Measurements from ENCODE around the gene KYAT1.

The KYAT1 gene

DNA sequence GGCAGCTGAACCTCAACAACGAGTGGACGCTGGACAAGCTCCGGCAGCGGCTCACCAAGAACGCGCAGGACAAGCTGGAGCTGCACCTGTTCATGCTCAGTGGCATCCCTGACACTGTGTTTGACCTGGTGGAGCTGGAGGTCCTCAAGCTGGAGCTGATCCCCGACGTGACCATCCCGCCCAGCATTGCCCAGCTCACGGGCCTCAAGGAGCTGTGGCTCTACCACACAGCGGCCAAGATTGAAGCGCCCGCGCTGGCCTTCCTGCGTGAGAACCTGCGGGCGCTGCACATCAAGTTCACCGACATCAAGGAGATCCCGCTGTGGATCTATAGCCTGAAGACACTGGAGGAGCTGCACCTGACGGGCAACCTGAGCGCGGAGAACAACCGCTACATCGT lies 26.6 kb upstream of the KYAT1 start:
- DNase-seq (ENCODE audit: low read depth in 2 of 2) = no peak

DNA sequence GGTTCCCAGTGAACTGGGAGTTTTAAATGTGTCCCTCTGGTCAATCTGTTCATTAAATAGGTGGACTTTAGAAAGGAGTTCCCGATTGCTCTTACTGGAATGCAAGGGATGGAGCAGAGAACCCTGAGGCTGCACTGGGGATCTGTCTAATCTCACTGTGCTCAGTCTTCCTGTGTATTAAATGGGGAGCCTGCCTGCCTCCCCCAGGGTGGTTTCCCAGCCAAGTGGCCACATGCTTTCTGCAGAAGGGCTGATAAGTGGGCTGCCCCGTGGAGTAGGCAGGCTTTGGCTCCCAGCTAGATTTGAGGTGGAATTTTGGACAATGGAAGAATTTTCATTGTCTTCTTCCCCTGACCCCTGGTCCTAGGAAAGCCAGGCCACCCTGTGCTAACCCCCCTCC lies 25.0 kb upstream of the KYAT1 start:
- no peak for DNase-seq (ENCODE audit: low read depth in 2 of 2)

DNA sequence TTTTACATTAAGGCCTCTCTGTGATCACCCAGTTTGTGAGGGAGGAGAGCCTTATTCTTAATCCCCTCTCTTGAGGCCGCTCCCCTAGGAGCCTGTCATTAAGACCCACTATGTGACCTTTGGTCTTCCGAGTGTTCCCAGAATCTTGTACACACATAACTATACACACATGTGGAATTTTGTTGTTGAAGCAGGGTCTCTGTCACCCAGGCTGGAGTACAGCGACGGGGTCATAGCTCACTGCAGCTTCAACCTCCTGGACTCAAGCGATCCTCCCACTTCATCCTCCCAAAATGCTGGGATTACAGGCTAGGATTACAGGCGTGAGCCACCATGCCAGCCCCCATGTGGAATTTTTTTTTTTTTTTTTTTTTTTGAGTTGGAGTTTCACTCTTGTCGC lies 24.2 kb upstream of the KYAT1 start:
- DNase-seq (ENCODE audit: low read depth in 2 of 2) = no peak

DNA sequence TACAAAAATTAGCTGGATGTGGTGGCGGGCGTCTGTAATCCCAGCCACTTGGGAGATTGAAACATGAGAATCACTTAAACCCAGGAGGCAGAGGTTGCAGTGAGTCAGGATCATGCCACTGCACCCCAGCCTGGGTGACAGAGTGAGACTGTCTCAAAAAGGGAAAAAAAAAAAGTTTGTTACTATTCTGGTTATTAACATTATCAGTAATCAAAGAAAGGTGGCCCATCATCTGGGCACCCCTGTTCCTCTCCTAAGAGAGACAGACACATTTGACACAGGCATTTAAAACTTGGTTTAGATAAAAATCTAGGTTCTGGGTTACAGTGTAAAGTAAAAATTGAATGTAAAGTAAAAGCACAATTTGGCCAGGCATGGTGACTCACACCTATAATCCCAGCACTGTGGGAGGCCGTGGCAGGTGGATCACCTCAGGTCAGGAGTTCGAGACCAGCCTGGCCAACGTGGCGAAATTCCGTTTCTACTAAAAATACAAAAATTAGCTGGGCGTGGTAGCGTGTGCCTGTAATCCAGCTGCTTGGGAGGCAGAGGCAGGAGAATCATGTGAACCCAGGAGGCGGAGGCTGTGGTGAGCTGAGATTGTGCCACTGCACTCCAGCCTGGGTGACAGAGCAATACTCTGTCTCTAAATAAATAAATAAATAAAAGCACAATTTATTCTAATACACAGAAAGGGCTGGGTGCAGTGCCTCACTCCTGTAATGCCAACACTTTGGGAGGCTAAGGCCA lies 22.3 kb upstream of the KYAT1 start:
- DNase-seq (ENCODE audit: low read depth in 2 of 2) = no peak

DNA sequence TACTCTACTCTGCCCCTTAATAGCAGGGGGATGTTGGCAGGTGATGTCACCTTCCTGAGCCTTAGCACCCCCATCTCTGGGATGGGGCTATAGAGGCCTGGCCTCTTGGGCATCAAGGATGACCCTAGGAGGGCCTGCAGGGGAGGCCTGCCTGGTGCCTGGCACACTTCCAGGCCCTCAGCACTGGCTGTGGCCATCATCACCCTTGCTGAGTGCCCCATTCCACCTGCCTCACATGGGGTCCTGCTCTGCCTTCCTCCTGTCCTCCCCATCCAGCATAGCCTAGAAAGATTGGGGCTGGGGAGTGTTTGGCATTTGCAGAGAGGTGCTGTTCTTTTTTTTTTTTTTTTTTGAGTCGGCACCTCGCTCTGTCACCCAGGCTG lies 21.3 kb upstream of the KYAT1 start:
- no peak for DNase-seq (ENCODE audit: low read depth in 2 of 2)

DNA sequence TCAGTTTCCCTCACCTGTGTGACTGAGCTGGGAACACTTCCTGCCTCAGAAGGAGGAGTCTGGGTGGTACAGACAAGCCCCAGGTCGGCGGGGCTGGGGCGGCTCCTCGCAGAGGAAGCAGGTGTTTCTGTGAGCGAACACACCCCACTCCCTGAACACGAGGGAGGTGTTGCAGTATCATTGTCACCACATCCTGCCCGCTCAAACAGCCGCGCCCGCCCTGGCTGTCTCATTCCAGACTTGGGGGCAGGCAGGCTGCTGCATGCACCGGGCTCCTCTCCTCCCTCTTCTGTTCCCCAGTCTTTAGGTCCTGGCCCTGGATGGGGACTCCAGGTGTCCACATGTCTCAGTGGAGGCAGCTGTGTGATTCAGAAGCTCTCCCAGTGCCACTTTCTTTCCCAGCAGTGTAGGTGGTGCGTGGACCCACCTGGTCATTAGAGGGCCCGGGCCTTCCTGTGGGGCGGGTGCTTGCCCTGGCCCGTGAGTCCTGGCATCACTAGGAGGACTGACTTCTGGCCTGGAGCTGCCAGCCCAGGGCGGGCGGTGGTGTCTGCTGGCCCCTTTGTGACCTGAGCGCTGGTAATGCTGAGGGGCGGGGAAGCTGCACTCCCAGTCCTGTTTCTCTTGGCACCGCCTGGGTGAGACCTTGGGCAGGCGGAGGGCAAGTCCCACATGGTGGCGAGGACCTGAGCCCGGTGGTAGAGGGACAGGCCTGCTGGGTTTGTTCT lies 20.8 kb upstream of the KYAT1 start:
- peak; percentile 71 to 77 for DNase-seq (ENCODE audit: low read depth in 2 of 2)

DNA sequence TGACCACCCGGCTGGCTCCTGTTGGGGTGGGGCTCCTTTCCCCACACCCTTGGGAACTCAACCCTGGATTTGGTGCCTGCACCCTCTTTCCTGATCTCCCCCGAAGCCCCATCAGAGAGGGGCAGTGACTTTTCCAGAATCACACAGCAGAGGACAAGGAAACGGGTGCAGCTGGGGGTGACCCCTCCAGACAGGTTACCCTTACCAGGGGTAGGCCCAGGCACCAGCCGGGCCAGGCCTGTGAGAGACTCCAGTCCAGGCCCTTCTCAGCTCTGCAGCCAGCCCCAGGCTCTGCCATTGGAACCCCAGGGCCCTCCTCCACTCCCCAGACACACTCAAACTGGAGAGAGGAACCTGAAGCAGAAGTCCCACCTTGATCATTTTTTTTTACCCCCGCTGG lies 20.1 kb upstream of the KYAT1 start:
- no peak for DNase-seq (ENCODE audit: low read depth in 2 of 2)

DNA sequence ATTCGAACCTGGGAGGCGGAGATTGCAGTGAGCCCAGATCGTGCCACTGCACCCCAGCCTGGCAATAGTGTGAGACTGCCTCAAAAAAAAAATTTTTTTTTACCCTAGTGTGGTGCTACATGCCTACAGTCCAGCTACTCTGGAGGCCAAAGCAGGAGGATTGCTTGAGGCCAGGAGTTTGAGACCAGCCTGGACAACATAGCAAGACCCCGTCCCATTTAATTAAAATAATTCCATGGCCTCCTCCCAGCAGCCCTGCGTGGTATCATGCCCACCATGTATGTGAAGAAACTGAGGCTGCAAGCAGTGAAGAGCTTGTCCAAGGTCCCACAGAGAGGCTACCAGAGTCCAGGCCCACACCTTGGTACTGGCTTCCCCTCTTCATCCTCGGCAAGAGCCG lies 19.6 kb upstream of the KYAT1 start:
- no peak for DNase-seq (ENCODE audit: low read depth in 2 of 2)

DNA sequence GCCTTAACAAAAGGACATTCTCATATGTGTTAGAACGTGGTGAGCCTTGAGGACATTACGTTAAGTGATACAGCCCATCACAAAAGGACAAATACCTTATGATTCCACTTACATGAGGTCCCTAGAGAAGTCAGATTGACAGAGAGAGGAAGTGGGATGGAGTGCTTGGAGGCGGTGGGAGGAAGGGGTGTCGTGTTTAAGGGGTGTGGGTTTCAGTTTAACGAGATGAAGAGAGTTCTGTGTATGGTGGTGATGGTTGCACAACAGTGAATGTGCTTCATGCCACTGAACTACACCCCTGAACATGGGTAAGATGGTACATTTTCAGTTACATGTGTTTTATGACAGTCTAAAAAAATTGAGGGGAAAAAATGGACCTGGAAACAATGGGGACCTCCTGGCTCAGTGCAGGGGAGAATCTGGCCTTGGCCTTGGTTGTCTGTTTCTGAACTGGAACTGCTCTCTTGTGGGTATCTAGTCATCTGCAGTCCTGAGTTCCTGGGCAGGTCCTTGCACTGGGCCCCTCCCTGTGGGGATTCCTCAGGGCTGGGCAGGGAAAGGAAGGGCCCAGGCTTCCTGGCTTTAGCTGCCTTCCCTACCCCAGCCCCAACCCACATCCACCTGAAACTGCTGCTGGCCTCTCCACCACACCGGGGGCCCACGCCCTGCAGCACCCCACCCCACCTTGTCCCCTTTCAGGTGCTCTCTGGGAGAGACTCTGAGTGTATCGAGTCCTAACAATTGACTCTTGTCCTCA lies 18.0 kb upstream of the KYAT1 start:
- DNase-seq (ENCODE audit: low read depth in 2 of 2) = no peak

DNA sequence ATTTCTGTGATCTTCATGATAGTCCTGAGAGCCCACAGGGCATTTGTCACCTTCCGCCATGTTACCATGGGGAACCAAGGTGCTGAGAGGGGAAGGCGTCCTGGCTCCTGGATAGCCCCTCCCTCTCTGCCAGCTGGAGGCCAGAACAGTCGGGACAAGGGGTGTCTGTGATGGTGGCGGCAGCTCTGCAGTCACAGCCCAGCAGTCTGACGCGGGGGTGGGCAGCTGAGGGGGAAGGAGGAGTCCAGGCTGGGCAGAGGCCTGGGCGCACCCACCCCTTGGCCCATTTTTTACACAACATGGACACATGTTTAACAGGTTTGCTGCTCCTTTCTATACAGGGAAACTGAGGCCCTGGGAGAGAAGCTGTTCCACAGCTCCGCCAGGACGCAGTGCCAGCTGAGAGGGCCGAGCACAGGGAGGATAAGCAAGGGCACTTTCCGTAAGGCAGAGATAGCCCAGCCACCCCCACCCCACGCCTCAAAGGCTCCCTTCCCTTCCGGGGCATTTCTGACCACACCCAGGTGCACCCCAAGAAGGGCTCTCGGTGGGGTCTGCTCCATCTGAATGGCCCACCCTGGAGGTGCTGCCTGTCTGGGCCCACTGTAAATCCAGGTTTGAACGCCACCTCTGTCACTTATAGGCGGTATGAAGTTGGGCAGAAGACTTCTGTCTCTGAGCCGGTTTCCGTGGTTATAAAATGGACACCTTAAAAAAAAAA lies 17.3 kb upstream of the KYAT1 start:
- DNase-seq (ENCODE audit: low read depth in 2 of 2) = no peak

DNA sequence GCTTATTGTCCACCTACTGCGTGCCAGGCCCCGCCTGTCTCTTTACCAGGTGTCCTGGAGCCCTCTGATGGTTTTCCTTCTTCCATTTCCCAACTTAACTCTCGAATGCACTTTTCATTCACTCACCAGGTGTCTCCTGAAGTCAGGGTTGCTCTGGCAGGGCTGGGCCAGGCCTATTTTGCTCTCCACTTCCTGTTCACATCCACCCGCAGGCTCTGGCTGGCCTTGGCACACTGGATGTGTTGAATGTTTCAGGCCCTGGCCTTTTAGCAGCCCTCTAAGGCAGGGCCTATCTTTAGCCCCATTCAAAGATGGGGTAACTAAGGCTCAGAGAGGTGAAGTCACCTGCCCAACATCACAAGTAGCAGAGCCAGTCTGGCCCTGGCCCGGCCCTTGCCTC lies 16.6 kb upstream of the KYAT1 start:
- no peak for DNase-seq (ENCODE audit: low read depth in 2 of 2)

DNA sequence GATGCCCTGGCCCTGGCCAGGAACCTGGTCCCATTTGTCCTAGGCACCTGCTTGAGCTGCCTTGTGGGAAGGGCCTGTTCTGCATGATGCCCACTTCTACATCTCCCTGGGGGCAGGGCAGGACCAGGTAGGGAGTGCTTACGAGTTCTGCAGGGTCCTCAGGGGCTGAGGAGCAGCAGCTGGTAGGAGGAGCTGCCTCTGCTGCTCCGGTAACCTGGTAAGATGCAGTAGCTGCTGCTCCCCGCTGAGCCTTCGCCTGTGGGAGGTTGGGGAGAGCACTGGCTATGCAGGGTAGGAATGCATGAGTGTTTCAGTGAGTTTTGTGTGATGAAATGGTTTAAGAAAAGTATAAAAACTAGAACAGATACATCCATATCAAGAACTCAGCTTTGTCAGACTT lies 13.8 kb upstream of the KYAT1 start:
- no peak for DNase-seq (ENCODE audit: low read depth in 2 of 2)

DNA sequence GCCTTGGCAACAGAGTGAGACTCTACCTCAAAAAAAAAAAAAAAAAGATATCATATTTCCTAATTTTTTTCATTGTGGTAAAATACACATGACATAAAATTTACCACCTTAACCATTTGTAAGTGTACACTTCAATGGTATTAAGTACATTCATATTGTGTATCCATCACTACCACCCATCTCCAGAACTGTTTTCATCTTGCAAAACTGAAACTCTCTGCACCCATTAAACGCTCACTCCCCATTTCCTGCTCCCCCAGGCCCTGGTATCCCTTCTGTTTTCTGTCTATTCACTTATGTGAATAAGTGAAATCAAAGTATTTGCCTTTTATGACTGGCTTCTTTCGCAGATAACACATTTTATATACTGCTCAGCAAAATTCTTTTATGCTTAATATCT lies 13.0 kb upstream of the KYAT1 start:
- DNase-seq (ENCODE audit: low read depth in 2 of 2) = no peak

DNA sequence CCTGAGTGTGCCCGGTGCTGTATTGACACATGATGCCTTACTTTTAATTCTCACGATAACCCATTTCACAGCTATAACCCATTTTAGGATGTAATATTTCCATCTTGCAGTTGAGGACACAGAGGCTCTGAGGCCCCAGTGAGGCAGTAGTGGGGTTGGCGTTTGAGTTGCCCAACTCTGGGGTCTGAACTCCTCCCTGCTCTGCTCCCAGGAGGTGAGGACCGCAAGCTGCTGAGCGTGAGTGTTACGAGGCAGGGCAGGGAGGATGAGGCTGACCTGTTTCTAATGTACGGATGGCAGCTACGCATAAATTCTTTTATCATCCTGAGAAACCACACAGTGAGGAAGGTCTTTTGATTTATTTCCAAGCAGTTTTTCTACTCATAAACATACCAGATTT lies 11.6 kb upstream of the KYAT1 start:
- no peak for DNase-seq (ENCODE audit: low read depth in 2 of 2)

DNA sequence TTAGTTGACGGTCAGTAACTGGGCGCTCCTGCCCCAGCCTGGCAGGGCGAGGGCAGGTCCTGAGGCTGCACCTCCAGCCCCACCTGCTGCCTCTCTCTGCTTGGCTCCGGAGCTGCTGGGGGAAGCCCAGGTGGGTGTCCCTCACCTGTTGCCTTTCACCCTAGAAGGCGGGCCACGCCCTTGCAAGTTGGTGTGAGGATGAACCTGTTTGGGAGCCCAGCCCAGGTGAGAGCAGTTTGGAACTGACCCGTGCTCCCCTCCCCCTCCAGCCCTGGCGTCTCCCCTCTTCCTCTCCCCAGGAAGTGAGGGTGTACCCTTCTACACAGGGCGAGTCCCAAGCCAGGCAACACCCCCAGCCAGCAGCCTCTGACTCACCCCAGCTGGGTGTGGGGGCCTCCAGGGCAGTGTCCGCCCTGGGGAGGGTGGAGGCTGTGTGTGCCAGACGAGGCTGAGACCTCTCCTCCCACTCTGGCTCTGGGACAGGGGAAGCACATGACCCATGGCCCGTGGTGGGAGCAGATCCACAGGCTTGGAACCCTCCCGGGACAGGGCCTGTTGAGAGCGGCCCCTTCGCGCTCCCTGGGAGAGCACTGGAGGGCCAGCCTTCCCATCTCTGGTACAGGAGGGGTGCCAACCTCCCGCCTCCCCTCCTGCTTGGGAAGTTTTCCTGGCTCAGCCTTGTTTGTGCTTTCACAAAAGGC lies 10.6 kb upstream of the KYAT1 start:
- no peak for DNase-seq (ENCODE audit: low read depth in 2 of 2)

DNA sequence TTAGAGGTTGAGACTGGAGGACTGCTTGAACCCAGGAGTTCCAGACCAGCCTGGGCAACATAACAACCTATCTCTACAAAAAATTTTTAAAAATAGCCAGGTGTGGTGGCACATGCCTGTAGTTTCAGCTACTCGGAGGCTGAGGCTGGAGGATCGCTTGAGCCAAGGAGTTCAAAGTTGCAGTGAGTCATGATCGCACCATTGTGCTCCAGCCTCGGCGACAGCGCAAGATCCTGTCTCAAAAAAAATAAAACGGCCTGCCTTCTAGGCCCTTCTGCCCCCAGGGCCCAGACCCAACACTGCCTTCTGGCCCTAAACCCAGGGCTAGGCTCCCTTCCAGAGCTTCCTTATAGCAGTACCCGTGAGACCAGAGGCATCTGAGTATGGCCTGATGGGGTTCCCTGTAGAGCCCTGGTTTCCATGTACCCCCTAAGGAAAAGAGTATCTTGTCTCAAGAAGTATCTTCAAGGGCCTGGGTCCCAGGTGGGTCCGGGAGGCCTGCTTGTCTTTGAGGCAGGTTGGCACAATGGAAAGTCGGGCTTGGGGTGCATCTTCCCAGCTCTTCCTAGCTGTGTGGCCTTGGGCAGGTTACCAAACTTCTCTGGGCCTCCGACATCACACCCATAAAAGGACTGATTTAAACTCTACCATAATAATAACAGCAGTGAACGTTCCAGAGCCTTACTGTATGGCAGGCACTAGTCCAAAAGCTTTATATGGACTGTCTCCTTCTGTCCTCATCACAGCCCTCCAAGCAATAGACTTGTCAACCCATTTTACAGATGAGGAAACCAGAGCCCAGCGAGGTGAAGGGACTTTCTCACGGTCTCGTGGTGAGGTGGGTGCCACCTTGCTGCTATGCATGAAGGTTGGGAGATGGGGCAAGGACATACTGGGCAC lies 9.8 kb upstream of the KYAT1 start:
- DNase-seq (ENCODE audit: low read depth in 2 of 2) = no peak

DNA sequence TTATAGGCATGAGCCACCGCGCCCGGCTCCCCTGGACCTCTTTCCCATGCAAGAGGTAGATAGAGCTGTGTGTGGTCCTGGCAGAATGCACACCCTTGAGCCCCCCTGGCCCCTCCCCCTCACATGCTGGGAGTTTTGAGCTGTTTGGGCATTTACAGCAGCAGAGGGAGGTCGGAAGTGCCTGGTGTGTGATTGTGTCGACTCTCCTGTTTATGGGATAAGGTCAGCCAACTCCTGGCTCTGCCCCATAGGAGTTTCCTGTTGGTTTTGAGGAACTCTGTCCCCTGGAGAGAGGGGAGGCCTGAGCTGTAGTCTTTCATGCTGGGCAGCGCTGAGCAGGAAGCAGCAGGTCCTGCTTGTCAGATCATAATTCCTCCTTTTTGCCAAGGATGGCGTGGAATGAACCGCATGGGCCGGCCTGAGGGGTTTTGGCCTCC lies 6.2 kb upstream of the KYAT1 start:
- DNase-seq (ENCODE audit: low read depth in 2 of 2) = no peak

DNA sequence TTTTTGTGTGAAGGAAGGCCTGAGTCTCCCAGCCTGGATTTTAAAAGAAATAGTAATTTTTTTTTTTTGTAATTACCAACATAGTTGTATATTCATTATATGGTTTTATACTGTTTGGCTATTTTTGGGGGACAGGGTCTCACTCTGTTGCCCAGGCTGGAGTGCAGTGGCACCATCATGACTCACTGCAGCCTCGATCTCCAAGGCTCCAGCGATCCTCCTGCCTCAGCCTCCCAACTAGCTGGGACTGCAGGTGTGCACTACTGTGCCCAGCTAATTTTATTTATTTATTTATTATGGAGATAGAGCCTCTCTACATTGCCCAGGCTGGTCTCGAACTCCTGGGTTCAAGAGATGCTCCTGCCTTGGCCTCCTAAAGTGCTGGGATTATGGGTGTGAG lies 5.3 kb upstream of the KYAT1 start:
- DNase-seq (ENCODE audit: low read depth in 2 of 2) = no peak

DNA sequence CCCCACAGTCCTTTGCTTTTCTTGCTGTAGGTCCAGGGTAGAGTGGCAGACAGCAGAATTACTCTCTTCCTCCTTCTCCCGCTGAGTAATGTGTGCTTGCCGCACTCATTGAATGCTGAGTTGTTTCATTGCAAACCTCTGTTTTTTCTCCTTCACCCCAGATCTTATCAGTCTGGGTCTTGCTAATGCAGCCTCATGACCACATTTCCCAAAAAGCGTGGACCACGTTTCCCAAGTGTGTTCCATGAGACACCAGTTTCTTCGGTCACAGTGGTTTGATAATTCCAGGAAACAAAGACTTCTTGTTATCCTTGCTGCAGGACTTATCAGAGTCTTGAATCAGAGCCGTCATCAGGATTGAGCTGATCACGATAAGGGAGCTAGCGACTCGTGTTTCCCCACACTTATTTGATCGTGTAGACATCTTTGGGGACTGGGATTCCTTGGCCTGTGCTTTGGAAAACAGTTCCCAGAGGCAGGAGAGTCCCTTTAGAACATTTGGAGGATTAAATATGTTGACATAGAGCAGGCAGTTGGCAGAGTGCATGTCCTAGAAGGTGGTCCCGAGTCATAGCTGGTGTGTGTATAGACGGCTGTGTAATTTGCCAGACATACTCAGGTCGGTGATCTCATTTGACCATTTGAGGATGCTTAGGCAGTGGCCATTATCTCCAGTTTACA lies 4.6 kb upstream of the KYAT1 start:
- DNase-seq (ENCODE audit: low read depth in 2 of 2) = no peak

DNA sequence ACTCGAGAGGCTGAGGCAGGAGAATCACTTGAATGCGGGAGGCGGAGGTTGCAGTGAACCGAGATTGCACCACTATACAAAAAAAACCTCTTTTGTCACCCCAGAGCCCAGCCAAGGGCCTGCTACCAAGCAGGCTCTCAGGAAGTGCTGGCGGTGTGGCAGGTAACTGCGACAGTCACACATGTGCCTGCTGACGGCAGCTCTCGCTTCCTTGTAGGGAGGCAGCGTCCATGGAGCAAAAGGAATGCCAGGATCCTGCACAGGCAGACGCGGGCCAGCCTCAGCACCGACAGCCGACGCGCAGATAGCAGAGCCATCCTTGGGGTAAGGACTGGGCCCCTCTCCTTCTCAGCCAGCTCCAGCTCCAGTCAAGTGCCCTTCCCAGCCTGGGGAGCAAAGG lies 4.0 kb upstream of the KYAT1 start:
- no peak for DNase-seq (ENCODE audit: low read depth in 2 of 2)
